LNCAP (cell line): ENCODE data around the gene PKIG.

Experiments used
- TF ChIP-seq, protein P1 (sequence below): fragments of 450-650 bp; IDR thresholded peaks from 2 replicates; pipeline ENCODE4 v1.5.1; 2017; ENCODE audit warnings: mild to moderate bottlenecking

PKIG gene

DNA sequence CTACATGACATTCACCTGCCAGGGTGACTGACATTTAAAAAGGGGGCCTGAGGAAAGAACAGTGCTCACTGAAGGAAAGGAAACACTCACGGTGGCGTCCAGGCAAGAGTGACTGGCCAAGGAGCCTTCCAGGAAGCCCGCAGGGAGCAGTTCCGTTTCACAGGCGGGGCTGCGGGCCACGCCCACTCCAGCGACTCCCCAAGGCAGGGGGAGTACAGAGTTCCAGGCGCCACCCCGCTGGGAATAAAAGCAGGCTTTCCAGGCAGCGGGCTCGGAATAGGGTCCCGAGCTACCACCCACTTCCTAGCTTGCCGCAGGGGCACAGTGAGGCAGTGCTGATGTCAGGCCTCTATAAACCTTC is 34.2 kb downstream of the PKIG start:
- TF ChIP-seq, protein P1, sequence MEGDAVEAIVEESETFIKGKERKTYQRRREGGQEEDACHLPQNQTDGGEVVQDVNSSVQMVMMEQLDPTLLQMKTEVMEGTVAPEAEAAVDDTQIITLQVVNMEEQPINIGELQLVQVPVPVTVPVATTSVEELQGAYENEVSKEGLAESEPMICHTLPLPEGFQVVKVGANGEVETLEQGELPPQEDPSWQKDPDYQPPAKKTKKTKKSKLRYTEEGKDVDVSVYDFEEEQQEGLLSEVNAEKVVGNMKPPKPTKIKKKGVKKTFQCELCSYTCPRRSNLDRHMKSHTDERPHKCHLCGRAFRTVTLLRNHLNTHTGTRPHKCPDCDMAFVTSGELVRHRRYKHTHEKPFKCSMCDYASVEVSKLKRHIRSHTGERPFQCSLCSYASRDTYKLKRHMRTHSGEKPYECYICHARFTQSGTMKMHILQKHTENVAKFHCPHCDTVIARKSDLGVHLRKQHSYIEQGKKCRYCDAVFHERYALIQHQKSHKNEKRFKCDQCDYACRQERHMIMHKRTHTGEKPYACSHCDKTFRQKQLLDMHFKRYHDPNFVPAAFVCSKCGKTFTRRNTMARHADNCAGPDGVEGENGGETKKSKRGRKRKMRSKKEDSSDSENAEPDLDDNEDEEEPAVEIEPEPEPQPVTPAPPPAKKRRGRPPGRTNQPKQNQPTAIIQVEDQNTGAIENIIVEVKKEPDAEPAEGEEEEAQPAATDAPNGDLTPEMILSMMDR = no peak

DNA sequence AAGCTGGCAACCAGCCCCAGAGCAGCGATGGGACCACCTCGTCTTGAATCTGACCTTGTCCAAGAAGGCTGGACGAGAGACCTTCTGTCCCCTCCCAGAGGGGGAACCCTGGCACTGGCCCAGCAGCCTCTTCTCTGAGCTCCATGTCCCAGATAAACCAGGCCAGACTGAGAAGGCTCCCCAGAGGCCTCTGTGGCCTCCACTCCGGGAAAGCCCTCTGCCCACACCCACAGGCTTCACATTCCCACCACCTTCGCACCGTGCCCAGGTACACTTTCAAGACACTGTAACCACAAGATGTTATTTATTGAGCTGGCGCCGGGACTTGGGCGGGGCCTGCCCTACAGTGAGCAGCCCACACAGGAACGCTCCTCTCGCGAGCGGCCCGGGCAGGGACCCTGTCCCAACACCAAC is 35.9 kb downstream of the PKIG start:
- TF ChIP-seq, protein P1 = no peak

DNA sequence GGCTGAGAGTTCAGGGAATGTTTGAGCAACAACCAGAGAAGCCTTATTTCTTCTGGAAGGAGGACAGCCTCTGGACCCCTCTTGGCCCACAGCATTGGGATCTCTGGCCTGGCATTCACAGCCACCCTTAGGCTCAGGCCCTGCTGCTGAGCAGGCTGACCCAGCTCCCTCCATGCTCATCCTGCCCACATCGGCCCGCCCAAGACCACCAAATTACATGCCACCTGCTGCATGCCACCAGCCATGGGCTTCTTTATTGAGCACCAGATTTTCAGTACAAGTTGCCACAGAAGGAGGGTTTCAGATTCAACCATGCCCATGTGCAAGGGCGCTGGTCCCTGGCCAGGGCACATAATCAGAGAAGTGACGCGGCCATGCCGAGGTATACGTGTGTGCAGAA is 36.9 kb downstream of the PKIG start:
- TF ChIP-seq, protein P1 = no peak

DNA sequence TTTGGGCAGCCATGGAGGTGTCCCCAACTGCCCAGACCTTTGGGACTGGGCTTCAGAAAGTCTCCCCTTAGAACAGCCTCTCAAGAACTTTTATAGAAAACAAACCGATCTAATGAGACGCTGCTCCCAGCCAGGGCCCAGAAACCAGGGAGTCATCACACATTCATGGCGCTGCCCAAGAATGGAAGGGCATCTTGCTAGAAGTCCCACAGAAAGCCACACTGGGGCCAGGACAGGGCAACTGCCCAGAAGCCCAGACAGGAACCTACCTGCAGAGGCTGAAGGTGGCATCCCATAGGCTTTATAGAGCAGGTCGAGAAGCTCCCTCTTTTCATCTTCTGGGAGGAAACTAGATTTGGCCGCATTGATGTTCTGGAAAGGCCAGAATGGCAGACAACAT is 37.7 kb downstream of the PKIG start:
- TF ChIP-seq, protein P1 = no peak

DNA sequence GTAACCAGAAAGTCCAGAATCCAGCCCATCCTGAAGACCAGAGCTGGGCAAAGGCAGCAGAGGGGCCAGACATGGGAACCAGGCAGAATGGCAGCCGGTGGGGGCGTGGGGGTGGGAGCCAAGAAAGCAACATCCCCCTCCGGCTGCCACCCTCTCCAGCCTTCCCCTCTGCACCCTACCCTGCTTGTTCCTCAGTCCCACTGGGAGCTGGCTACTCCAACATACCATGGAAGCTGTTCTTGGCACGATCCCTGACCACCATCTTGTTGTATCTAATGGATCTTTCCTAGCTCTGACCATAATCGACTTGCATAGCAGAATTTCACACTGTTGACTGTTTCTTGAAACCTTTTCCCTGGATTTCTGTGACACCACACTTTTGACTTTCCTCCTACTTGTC is 38.9 kb downstream of the PKIG start:
- TF ChIP-seq, protein P1 = no peak

DNA sequence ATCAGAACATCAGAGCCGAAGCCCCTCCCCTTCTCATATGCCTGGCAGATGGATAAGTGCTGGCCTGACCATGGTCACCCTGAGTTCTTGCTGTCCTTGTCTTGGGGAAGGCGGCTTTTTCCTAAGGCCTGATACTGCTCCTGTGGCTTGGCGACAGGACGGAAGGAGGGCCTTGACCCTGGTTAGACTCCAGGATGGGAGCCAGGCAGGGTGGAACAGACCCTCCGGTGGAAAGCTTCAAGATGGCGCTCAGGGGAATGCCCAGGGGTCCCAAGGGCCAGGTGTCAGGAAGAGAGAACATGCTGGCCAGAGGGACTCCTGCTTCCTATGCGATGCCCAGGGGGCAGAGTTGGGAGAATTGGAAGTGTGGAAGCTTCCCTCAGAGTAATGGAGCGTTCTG is 39.6 kb downstream of the PKIG start:
- TF ChIP-seq, protein P1 = no peak

DNA sequence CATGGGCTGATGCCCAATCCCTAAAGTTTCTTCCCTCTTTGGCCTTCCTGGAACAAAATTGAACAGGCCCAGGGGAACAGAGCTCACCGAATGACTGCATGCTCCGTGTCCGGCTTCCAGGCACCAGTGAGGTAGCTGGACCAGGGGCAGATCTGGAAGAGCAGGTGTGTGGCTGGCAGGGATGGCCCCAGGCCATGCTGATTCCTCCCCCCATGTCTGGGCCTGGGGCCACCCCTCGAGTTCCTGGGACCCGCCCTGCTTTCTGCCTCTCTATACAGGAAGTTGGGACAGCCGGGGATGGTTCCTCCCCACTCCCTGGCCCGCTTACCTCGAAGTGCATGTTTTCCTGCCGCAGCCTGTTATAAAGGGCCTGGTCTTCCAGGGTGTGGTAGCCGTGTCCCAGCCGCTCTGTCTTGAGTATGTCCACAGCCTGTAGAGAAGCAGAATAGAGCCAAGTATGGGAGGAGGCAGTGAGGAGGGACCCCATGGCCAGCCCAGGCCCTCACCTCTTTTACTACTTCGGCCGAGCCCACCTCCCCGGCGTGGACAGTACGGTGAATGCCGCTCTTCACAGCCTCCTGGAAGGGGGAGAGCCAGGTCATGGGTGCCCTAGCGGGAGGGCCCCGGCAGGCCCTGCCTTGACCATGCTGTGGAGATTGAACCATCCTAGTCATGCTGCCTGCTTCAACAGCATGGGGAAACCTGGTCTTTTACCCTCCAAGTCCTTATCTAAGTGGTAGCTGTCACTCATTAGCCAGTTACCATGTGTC is 40.3 kb downstream of the PKIG start:
- TF ChIP-seq, protein P1 = no peak

DNA sequence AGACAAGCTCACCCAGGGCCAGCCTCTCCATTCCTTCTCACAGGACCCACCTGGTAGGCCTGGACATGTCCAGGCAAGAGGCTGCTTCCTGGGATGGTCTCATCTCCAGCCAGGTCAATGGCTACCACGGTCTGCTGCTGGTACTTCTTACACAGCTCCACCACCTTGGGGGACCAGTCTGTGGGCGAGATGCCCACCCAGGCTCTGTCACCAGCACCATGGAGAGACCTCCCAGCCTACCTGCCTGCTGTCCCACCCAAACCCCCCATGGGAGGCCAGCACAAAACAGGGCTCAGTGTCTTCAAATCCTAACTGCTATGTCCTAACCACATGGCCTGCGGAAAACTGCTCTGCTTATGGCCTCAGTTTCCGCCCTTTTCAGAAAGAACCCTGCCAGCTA is 41.8 kb downstream of the PKIG start:
- TF ChIP-seq, protein P1 = no peak
